COLO829 (cell line): Measurements from ENCODE around the gene PTPRN2.
"Not testable (repeated sequence)": the region's sequence is repeated elsewhere in the genome, so short reads cannot be mapped to it uniquely, and the experiment has no call there.

ENCODE experiments used
- DNase-seq: peaks from one replicate; pipeline ENCODE4 v3.0.0; 2012; ENCODE audit warnings: low spot score

Gene PTPRN2

GRCh38 chr7:157562522-157563398, 1024.9 kb downstream of the PTPRN2 start:
- not testable (repeated sequence) for DNase-seq

DNA sequence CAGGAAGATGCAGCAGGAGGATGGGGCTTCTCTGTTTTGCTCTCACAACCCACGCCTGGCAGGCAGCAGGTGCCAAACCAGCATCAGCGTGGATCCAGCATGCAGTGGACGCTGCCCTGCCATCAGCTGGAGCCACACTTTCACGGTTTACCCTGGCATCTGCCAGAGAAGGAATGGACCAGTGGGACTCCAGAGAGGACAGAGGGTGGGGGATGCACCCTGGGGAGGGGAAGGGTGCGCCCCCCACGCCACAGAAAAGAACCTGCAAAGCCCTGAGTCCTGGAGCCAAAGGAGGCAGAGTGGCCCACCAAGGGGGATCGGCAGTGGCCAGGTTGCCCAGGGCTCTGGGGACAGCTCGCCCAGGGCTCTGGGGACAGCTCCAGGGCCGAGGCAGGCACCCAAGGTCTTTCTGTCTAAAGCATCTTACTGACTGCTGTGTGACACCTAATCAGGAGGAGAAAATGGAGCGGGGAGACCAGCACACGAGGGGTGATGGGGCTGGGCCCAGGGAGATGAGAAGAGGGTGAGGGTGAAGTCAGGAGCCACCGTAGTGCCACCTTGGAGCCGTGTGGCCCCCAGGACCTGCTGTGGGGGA, 1025.7 kb downstream of the PTPRN2 start:
- DNase-seq, result no peak

DNA sequence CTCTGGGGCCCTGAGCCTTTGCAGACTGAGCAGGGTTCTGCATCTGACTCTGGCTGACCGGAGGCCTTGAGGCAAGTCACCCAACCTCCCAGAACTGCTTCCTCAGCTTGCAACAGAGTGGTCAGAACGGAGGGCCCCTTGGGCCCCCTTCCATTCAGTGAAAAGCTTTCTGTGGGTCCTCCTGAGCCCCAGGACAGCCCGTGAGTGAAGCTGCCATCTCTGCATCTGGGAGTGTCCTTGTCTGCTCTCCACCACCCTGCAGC, 1026.2 kb downstream of the PTPRN2 start:
- DNase-seq, result no peak

DNA sequence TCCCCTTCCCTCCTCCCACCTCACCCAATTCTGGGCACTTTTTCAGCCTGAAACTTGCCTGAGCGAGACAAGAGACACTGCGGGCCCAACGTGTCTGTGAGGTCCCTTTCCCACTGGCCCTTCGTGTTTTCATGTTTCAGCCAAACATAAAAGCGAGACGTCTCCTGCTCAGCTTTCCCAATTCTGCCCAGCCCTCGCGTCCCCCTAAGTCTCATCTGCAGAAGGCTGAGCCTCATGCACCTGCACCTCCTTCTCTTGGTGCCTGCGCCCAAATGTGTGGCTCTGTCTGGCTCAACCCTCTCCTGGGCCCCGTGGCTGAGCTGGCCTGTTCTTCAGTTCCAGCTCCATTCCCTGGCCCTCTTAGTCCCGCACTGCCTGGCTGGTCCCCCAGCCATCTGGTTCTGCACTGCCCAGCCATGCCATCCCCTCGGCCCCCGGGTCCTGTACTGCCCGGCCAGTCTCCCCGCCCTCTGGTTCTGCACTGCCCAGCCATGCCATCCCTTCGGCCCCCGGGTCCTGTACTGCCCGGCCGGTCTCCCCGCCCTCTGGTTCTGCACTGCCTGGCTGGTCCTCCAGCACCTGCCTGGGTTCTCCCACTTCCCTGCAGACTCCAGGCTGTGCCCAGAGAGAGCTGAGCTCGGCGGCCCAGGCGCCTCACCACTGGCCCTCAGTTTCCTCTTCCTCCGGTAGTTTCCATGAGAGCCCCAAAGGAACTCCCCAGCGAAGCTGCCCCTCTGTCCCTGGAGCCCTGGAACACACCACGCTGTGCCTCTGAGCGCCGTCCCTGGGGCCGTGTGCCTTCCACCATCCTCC, 1026.7 kb downstream of the PTPRN2 start:
- no peak for DNase-seq

- no peak for DNase-seq
These were observed 1027.4 kb downstream of the PTPRN2 start for GRCh38 chr7:157560258-157560654.

DNA sequence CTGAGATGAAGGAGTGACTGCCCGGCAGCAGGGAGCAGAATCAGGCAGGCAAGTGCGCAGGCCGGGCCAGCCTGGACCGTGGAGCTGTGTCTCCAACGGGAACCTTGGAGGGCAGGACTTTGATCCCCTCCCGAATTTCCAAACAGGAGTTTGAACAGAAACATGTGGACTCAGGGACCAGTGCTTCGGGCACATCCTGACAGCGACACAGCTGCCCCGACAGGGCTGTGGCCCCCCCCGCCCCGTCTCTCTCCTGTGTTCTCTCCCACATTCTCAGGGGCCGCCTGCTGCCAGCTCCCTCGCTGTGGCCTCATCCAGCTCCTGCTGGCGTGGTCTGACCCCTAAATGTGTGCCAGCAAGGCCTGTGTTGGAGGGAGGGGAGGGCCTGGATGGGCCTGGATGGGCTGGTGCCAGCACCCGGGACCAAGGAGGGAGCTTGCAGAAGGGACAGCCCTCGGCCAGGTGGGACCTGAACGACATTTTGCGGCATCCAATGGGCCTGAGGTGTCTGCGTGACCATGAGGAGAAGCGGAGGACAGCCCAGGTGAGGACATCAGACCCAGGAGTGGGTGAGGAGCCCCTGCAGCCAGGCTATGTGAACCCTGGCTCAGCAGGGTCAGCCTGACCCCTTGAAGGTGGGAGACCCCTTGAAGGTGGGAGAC, 1027.9 kb downstream of the PTPRN2 start:
- DNase-seq, result no peak

DNA sequence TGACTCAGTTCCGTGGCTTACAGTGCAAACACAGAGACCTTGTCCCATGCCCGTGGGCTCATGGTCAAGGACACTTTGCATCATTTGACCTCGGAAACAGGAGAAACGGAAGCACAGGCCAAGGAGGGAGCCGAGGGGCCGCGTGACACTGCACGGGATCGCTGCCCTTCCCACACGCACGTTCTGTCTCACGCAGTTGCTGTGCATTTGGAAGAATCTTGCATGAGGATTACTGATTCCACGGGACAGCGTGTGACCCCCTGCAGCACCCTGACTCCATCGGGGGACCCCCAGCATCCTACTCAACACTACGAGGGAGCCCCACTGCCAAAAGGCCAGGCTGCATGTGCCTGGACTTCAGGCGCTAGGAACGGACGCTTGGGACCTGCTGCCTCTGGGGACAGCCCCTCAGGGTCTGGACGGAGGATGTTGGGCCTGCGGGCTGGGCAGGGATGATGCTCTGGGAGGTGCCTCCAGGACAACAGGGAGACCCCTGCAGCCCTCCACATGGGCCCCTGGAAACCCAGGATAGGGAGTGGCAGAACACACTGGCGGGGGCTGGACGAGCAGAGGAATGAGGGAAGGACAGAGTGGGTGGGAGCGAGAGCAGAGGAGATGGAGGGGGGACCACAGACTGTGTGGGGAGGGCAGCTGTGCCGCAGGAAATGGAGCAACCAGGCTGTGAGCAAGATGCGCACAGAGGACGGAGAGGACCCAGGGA, 1028.6 kb downstream of the PTPRN2 start:
- no peak for DNase-seq

- DNase-seq, result no peak
These were observed 1029.1 kb downstream of the PTPRN2 start for GRCh38 chr7:157558516-157558874.

DNA sequence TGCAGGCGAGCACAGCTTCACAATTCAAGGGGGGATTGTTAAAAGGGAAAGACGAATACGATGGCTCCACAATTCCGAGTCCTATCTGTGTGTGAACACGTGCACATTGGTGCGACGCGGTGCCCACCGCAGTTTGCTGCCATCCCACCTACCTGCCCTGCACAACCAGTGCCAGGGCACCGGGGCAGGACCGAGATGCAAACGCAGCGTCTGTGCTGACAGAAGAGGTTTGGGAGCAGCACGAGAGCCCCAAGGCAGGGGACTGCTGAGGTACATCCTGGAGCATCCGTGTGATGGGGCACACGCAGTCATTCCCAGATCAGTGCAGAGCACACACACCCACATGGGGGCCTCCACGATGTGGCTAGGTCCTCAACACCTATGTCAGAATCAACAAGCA, 1029.6 kb downstream of the PTPRN2 start:
- DNase-seq, result no peak

DNA sequence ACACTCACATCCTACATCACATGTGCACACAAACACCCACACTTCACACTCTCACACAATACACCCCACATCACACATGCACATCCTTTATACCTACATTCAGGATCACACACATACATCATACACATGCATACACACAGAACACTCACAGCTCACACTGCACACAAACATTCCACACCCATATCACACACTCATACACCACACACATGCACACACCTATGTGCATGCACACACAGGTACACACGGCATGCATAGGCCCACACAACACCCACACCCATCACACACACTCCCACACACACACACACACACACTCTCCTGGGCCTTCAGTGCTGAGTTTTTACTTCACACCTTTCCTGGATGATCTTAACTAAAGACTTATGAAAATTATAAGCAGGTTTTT, 1030.4 kb downstream of the PTPRN2 start:
- no peak for DNase-seq

DNA sequence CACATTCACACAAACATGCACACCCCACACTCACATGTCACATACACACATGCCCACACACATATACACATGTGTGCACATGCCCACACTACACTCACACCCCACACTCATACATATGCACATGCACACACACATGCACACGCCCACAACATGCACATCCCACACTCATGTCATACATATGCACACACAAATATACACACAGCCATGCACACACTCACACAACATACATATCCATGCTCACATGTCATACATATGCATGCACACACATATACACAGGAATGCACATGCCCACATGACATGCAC, 1031.0 kb downstream of the PTPRN2 start:
- no peak for DNase-seq

DNA sequence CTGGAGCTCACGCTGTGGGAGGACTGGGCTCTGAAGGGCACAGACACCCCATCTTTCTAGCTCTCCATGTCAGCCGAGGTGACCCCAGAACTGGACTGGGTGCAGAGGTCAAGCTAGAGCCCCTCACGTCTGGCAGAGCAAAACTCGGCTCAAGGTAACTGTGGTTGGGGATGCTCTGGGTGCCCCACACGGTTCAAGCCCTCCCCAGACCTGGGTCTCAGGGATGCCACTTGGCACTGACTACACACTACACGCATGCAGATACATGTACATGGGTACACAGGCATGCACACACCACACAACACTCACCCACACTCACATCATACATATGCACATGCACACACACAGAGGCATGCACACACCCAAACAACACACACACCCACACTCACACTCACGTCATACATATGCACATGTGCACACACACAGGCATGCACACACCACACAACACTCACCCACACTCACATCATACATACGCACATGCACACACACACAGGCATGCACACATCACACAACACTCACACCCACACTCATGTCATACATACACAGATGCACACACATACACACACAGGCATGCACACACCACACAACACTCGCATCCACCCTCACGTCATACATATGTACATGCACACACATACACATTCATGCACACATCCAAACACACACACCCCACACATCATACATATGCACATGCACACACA, 1031.5 kb downstream of the PTPRN2 start:
- no peak for DNase-seq

GRCh38 chr7:157555313-157555712, 1032.3 kb downstream of the PTPRN2 start:
- DNase-seq, result no peak

DNA sequence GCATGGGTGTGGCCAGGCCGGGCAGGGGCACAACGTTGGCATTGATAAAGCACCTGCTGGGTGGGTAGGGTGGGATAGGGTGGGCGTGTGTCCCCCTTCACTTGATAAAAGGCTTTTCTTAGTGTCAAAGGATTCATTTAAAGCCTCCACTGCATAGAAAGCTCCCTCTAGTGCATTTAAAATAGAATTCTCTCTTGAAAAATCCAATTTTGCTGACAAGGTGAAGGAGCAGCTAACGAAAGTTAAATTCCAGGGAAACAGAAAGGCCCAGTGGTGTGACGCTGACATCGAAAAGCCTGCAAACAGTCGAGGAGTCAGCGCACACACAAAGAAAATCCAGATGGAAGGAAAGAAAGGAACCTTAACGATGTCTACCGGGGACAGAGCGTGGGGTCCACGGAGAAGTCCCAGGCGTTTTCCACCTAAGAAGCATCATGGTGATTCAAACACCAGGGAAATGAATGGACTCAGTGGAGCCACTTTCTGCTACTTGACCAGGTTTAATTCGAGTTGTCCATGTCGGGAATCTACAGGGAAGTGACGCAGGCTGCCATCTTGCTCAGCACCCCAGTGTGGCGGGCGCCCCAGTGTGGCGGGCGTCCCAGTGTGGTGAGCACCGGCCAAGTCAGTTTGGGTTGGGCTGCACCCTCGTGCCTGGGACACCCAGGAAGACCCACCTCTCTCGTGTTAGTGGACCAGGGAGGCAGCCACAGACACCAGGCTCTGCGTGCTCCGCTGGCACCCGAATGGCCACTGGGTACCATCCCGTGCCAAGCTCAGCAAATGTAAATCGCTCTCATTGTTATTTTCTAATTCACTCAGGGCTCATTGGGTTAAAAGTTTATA, 1033.0 kb downstream of the PTPRN2 start:
- no peak for DNase-seq

GRCh38 chr7:157553256-157553655, 1034.4 kb downstream of the PTPRN2 start:
- no peak for DNase-seq

- DNase-seq, result no peak
These were observed 1035.2 kb downstream of the PTPRN2 start for GRCh38 chr7:157552295-157552993.

GRCh38 chr7:157551325-157552070, 1036.1 kb downstream of the PTPRN2 start:
- DNase-seq, result no peak

DNA sequence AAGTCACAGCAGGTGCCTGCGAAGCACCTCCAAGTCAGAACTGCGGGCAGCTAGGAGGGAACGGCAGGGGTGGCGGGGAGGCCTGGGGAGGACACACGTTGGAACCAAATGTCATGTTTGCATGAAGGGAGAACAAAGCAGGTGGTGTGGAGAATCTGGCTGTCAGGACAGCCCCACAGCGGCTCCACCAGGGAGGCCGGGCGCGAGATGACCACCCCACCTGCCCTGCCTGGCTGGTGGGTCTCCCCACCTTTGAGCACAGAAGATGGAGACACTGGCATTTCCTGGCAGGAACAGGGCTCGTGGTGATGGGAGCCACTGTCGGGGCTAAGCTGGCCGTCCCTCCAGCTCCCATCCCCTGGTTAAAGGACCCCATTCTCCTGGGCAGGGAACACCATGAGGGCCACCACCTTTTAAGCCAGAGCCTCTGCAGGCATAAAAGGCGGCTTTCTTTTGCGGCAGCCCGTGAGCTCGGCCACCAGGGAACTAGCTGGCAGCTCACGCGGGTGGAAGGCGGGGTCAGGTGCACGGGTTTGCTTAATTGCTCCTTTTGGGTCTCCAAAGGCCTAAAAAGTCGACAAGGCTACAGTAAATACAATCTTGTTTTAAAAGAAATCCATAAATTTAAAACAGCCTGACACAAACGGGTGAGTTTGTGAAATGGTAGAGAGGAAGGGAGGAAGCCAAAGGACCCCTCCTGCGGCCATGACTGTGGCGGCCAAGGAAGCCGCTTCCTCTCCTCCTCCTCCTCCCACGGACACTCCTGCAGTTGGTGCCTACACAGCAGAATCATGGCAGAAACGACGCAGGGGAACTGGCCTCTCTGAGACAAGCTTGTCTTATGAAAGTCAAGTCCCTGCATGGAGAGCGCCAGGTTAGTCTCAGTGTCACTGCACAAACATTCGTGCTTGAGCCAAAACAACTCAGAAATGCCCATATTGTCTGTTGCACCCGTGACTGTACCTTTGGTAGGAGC, 1037.0 kb downstream of the PTPRN2 start:
- DNase-seq, result no peak
